Rectal smooth muscle tissue (tissue), 1 donor: ENCODE results near the gene LTF.

Experiments
- H3K27ac ChIP-seq: one replicate; pipeline ENCODE4 v1.7.0; 2013; ENCODE audit warnings: low read depth, low read length, inconsistent platforms
- H3K27me3 ChIP-seq: one replicate; pipeline ENCODE4 v1.7.0; 2013; ENCODE audit warnings: low read length; ENCODE audit not compliant: control insufficient read depth, insufficient read depth
- H3K36me3 ChIP-seq: one replicate; pipeline ENCODE4 v1.7.0; 2013; ENCODE audit warnings: low read length; ENCODE audit not compliant: control insufficient read depth, insufficient read depth
- H3K4me1 ChIP-seq: one replicate; pipeline ENCODE4 v1.7.0; 2013; ENCODE audit warnings: low read length; ENCODE audit not compliant: control insufficient read depth, insufficient read depth
- H3K4me3 ChIP-seq: one replicate; pipeline ENCODE4 v1.7.0; 2013; ENCODE audit warnings: low read length
- H3K9ac ChIP-seq: one replicate; pipeline ENCODE4 v1.7.0; 2013; ENCODE audit warnings: low read length

The LTF gene

GRCh38 chr3:46464326-46465195 lies at the start of gene LTF:
LTF (minus strand) TSS chr3:46464905; CDS start chr3:46464867, 38 bp downstream.
- no peaks in the 10 kb centered on the region for H3K36me3 ChIP-seq
- H3K27ac ChIP-seq: no peak within 1 kb of the TSS
- no peaks in the 10 kb centered on the region for H3K4me1 ChIP-seq
- no peak within 1 kb of the TSS for H3K4me3 ChIP-seq
- no peak within 1 kb of the TSS for H3K9ac ChIP-seq
- peaks cover 2% of the 10 kb centered on the region for H3K27me3 ChIP-seq

- H3K4me1 ChIP-seq: no peaks in the 10 kb centered on the region
- no peaks in the 10 kb centered on the region for H3K36me3 ChIP-seq
- H3K9ac ChIP-seq: no peak overlapping the region
- no peaks in the 10 kb centered on the region for H3K27me3 ChIP-seq
- no peak overlapping the region for H3K4me3 ChIP-seq
- H3K27ac ChIP-seq: no peak overlapping the region
These were observed 47.6 kb upstream of the LTF start for GRCh38 chr3:46512191-46512749.

DNA sequence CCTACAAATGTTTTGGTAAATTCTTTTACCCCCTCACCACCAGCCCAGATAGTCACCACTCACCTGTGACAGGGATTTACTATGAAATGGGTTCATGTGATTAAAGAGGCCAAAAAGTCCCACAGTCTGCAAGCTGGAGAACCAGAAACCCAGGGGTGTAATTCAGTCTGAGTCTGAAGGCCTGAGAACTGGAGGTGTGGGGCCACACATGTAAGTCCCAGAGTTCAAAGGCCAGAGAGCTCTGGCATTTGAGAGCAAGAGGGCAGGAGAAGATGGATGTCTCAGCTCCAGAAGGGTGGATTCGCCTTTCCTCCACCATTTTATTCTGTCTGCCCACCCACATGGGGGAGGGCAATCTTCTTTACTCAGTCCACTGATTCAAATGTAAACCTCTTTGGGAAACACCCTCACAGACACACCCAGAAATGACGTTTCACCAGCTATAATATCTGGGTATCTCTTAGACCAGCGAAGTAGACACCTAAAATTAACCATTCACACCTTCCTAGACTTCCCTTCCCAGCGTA lies 45.0 kb upstream of the LTF start:
- no peak overlapping the region for H3K9ac ChIP-seq

DNA sequence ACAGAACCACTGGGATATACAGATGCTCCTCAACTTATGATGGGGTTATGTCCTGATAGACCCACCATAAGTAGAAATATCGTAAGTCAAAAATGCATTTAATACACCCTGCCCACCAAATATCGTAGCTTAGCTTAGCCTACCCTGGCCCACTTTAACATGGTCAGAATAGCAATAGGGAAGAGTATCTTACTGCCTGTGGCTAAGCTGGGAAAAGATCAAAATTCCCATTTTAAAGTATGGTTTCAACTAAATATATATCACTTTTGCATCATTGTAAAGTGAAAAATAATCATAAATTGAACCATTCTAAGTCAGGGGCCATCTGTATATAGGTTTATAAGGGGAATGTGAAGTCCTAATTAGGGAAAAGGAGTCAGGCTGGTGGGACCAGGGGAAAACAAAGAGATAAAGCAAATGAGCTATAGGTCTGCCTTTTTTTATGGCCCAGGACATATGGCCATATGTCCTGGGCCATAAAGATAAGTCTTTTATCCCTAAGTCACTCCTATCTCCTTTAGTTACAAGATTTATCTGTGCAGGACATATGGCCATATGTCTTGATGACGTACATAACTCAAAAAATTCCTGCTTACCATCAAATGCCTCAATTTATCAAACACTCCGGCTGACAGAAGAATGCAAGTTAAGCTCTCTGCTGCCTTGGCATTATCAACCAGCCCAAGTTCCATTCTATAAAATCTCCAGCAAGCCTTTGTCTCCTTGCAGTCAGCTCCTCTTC lies 44.3 kb upstream of the LTF start:
- H3K36me3 ChIP-seq: no peaks in the 10 kb centered on the region
- no peak overlapping the region for H3K9ac ChIP-seq
- H3K4me1 ChIP-seq: no peaks in the 10 kb centered on the region
- no peak overlapping the region for H3K27ac ChIP-seq
- H3K27me3 ChIP-seq: no peaks in the 10 kb centered on the region
- H3K4me3 ChIP-seq: no peak overlapping the region

More for the DNA sequence above, 45.0 kb upstream of the LTF start:
- no peaks in the 10 kb centered on the region for H3K36me3 ChIP-seq
- no peaks in the 10 kb centered on the region for H3K27me3 ChIP-seq
- H3K4me1 ChIP-seq: no peaks in the 10 kb centered on the region
- no peak overlapping the region for H3K4me3 ChIP-seq
- H3K27ac ChIP-seq: no peak overlapping the region

- Histone ChIP-seq H3K4me3 (no peak overlapping the region), H3K27ac (no peak overlapping the region), H3K27me3 (no peaks in the 10 kb centered on the region), H3K36me3 (no peaks in the 10 kb centered on the region), H3K9ac (no peak overlapping the region), H3K4me1 (no peaks in the 10 kb centered on the region)
These were observed 41.8 kb upstream of the LTF start for GRCh38 chr3:46506526-46506925.

- no peak overlapping the region for H3K27ac ChIP-seq
- H3K4me3 ChIP-seq: no peak overlapping the region
- no peak overlapping the region for H3K9ac ChIP-seq
- no peaks in the 10 kb centered on the region for H3K36me3 ChIP-seq
- H3K4me1 ChIP-seq: no peaks in the 10 kb centered on the region
- H3K27me3 ChIP-seq: no peaks in the 10 kb centered on the region
These were observed 41.2 kb upstream of the LTF start for GRCh38 chr3:46505953-46506352.

DNA sequence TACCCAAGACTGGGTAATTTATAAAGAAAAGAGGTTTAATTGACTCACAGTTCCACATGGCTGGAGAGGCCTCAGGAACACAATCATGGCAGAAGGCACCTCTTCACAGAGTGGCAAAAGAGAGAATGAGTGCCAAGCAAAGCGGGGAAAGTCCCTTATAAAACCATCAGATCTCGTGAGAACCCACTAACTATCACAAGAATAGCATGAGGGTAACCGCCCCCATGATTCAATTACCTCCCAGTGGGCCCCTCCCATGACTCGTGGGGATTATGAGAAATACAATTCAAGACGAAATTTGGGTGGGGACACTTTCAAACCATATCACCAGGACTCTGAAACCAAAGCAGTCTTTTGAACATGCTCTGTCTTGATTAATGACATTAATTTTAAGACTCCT lies 40.1 kb upstream of the LTF start:
- H3K4me3 ChIP-seq: no peak overlapping the region
- no peaks in the 10 kb centered on the region for H3K27me3 ChIP-seq
- no peaks in the 10 kb centered on the region for H3K4me1 ChIP-seq
- H3K27ac ChIP-seq: no peak overlapping the region
- H3K9ac ChIP-seq: no peak overlapping the region
- H3K36me3 ChIP-seq: no peaks in the 10 kb centered on the region

GRCh38 chr3:46503200-46503874 lies 38.6 kb upstream of the LTF start:
- no peak overlapping the region for H3K9ac ChIP-seq
- no peak overlapping the region for H3K4me3 ChIP-seq
- no peaks in the 10 kb centered on the region for H3K36me3 ChIP-seq
- H3K4me1 ChIP-seq: no peaks in the 10 kb centered on the region
- no peaks in the 10 kb centered on the region for H3K27me3 ChIP-seq
- no peak overlapping the region for H3K27ac ChIP-seq

DNA sequence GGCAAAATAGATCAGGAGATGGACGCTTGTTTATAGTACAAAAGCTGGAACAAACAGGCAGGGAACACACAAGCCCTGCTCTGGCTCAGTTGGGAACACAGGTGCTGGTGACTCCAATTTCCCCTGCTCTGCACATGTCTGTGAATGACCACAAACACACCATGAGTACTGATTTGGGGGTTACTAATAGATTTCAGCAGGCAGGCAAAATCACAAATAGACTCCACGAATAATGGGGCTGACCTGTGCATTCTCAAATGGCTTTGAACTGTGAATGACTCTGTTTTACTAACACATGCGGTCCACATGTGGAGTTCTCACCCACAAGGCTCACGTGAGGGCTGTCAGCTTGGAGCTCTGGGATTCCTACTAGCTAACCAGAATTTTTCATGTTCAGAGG lies 37.0 kb upstream of the LTF start:
- Histone ChIP-seq H3K4me1 (no peaks in the 10 kb centered on the region), H3K36me3 (no peaks in the 10 kb centered on the region), H3K27me3 (no peaks in the 10 kb centered on the region), H3K4me3 (no peak overlapping the region), H3K9ac (no peak overlapping the region), H3K27ac (no peak overlapping the region)

- H3K36me3 ChIP-seq: no peaks in the 10 kb centered on the region
- no peaks in the 10 kb centered on the region for H3K4me1 ChIP-seq
- H3K27me3 ChIP-seq: no peaks in the 10 kb centered on the region
- no peak overlapping the region for H3K27ac ChIP-seq
- H3K4me3 ChIP-seq: no peak overlapping the region
- H3K9ac ChIP-seq: no peak overlapping the region
These were observed 36.2 kb upstream of the LTF start for GRCh38 chr3:46500656-46501635.

DNA sequence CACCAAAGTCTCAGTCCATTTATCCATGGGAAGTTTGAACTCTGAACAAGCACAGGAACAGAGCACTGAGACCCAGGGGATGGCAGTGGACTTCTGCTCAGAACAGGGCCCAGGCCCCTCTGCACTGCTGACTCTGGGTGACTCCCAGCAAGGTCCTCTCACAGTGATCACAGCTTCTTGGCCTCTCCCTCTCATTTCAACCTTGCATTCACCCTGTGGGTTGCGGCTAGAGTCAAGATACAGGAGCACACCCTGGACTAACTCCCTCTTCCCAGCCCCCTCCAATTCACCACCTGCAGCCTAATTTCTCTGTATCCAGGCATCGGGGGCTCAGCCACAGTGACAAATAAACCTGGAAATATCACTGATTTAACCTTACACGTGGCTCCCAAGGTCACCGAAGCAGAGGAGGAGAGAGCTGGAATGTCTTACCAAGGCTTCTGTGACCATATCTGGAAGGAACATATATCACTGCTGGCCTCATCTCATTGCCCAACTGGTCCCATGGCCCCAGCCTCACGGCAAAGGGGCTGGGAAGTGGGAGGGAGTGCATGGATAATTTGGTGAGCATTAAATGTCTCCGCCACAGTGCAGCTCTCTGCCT lies 34.3 kb upstream of the LTF start:
- Histone ChIP-seq H3K27ac (no peak overlapping the region), H3K27me3 (no peaks in the 10 kb centered on the region), H3K4me3 (no peak overlapping the region), H3K36me3 (no peaks in the 10 kb centered on the region), H3K4me1 (no peaks in the 10 kb centered on the region), H3K9ac (no peak overlapping the region)
